Measurements from ENCODE around the gene STPG1.

STPG1 gene

DNA sequence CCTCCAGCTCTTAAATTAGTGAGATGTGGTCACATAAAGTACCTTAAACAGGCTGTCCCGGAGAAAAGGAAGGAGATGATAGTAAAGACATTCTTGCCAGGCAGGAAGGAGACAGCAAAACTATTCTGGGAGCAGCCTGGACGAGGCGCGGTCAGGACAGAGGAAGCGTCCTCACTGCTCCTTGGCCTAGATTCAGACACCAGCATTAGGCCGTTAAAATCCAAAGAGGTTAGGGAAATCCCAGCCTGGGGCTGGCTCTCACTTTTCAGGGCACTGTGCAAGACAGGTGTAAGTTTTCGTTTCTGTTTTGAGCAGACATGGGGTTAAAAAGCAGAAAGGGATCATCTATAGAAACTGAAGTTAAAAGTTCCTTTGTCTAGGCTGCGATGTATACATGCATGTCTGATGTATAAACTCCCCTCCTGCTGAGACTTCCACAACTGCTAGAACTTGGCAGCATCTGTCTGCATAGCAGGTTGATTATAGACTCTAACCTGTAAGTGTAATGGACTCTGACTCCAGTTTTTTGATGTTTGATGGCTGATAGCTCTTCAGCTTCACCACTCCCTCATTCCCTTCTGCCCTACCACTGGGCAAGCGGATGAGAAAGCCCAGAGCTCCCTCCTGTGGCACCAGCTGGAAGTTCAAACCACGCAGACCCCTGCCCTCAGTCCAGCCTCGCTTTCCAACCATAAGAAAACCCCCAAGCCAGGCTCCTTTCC is 21.5 kb downstream of the STPG1 start:
- TF ChIP-seq, protein P1, sequence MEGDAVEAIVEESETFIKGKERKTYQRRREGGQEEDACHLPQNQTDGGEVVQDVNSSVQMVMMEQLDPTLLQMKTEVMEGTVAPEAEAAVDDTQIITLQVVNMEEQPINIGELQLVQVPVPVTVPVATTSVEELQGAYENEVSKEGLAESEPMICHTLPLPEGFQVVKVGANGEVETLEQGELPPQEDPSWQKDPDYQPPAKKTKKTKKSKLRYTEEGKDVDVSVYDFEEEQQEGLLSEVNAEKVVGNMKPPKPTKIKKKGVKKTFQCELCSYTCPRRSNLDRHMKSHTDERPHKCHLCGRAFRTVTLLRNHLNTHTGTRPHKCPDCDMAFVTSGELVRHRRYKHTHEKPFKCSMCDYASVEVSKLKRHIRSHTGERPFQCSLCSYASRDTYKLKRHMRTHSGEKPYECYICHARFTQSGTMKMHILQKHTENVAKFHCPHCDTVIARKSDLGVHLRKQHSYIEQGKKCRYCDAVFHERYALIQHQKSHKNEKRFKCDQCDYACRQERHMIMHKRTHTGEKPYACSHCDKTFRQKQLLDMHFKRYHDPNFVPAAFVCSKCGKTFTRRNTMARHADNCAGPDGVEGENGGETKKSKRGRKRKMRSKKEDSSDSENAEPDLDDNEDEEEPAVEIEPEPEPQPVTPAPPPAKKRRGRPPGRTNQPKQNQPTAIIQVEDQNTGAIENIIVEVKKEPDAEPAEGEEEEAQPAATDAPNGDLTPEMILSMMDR (IDR thresholded peaks at IDR 0.05; ENCODE audit: extremely low read depth, insufficient read depth, missing control alignments), result peak; percentile 87
- in situ Hi-C loops (cut with MboI; ENCODE audit: low pct_unique_long_range_greater_than_20kb, low sequenced_read_pairs, unreplicated experiment), result loop anchor here (5.0 kb wide), 1 partner anchor 190 kb away; no protein-coding TSS in a partner anchor
- peak; percentile 75 for DNase-seq (ENCODE audit: low spot score)

DNA sequence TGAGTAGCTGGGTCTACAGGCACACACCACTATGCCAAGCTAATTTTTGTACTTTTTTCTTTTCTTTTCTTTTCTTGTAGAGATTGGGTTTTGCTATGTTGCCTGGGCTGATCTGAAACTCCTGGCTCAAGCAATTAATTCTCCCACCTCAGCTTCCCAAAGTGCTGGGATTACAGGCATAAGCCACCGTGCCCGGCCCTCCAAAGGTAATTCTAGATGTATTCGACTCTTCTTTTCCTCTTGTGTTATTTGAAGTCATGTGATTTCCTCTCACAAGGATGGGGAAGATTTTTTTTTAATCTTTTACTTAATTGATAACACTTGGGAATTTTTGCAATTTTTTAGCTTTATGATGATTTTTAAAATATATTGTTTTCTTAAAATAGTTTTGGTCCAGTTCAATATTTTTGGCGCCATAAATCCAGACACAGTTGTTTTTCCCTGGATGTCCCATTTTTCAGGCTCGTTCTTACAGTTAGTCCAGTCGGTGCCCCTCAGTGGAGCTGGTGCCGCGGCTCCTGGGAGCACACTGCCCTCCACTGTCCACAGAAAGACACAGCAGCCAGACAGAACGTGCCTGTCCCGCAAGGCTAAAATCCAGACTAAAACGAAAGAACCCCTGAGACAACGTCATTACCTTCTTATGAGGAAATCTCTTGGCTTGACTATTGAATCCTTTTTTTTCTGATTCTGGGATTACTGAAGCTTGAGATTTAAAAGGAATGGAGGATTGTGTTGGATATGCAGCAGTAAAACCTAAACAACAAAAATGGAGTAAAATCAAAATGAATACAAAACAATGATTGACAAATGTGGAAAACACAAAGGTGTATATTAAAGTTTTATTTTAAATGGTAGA is 22.4 kb downstream of the STPG1 start:
- peak; percentile 63 for DNase-seq (ENCODE audit: low spot score)
- TF ChIP-seq, protein P1 (IDR thresholded peaks at IDR 0.05; ENCODE audit: extremely low read depth, insufficient read depth, missing control alignments), result peak; percentile 96
- in situ Hi-C loops (cut with MboI; ENCODE audit: low pct_unique_long_range_greater_than_20kb, low sequenced_read_pairs, unreplicated experiment), result loop anchor here (5.0 kb wide), 1 partner anchor 189 kb away; no protein-coding TSS in a partner anchor

DNA sequence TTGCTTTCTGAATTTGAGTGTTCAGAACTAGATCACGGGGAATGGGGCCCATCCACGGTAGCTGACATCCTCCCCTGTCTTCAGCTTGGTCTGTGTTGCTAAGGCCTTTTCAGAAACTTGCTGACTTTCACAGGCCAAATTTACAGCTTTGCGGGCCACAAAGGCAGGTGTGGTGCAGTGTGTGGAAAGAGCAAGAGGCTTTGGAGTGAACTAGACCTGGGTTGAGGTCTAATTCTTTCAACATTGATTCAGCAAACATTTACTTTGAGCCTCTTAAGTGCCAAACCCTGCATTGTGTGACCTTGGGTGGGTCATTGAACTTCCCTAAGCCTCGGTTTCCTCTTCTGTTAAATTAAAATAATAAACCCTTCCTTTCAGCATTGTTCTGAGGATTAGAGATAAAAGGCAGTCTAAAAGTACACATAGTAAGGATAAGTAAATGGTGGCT is 24.3 kb downstream of the STPG1 start:
- in situ Hi-C loops (cut with MboI; ENCODE audit: low pct_unique_long_range_greater_than_20kb, low sequenced_read_pairs, unreplicated experiment), result no loop called here
- TF ChIP-seq, protein P1 (IDR thresholded peaks at IDR 0.05; ENCODE audit: extremely low read depth, insufficient read depth, missing control alignments), result no peak
- DNase-seq (ENCODE audit: low spot score), result no peak

DNA sequence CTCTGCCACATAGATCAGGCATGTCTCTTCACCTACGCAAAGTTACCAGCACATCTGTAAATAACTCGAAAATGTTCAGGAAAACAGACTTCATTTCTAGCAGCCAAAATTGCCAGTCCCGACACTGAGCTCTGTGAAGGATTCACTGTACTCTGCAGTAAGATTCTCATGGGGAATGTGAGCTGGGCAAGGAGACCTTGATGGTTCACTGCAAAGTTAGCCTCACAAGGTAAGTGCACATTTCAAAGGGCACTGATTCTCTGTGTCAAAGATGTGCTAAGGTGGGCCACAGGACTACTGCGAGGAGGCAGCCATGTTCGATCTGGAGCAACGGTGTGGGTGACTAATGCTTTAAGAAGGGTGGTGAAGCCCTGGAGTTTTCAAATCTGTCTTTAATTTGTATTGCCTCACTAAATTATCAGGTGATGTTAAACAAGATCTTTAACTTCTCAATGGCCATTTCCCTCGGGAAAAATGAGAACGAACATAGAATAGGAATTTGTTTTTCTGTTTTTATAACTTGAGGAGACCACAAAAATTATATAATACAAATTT is 25.2 kb downstream of the STPG1 start:
- DNase-seq (ENCODE audit: low spot score), result no peak
- in situ Hi-C loops (cut with MboI; ENCODE audit: low pct_unique_long_range_greater_than_20kb, low sequenced_read_pairs, unreplicated experiment), result no loop called here
- TF ChIP-seq, protein P1 (IDR thresholded peaks at IDR 0.05; ENCODE audit: extremely low read depth, insufficient read depth, missing control alignments), result no peak

DNA sequence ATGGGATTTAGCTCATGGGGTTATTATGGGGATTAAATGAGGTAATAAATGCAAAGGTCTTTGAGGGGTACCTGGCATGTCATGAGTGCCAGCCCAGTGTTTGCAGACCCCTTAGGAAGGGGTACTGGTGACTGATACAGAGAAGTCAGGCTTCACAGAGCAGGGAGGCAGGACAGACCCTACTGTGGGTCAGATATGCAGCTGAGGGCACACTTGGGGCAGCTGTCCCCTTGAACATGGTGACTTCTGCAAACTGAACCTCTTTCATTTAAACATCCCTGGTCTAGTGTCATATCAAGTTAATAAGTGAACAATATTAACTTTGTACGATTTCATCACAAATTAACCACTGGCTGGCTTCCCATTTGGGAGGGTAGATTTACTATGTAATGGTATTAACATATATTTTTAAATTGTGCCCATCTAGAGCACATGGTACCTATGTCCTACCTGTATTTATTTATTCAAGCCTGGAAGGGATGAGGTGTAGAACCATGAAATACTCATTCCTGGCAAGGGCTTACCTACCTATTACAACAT is 25.9 kb downstream of the STPG1 start:
- in situ Hi-C loops (cut with MboI; ENCODE audit: low pct_unique_long_range_greater_than_20kb, low sequenced_read_pairs, unreplicated experiment), result no loop called here
- TF ChIP-seq, protein P1 (IDR thresholded peaks at IDR 0.05; ENCODE audit: extremely low read depth, insufficient read depth, missing control alignments), result no peak
- DNase-seq (ENCODE audit: low spot score), result no peak

DNA sequence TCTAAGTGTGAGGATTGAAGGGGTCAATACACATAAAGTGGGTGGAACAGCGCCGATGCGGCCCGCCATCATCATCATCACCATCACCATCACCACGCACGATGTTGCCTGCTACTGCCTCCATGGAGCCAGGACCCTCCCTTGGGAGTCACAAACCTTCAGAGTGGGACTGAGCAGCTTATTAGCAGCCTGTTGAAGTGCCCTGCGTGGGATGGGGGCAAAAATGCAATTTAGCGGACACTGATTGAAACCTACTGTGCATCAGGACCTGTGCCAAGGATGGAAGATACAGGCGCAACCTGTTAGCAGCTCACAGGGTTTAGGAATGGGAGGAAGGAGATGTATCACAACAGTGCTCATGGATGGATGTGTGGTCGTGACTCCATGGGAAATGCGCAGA is 26.7 kb downstream of the STPG1 start:
- TF ChIP-seq, protein P1 (IDR thresholded peaks at IDR 0.05; ENCODE audit: extremely low read depth, insufficient read depth, missing control alignments), result no peak
- in situ Hi-C loops (cut with MboI; ENCODE audit: low pct_unique_long_range_greater_than_20kb, low sequenced_read_pairs, unreplicated experiment), result no loop called here

More for the DNA sequence above, 26.7 kb downstream of the STPG1 start:
- no peak for DNase-seq (ENCODE audit: low spot score)
